HG02678 (cell line): ENCODE measurements around the gene CASZ1.

Experiments
- ATAC-seq: cut with Tn5 transposase; IDR thresholded peaks from one replicate; pipeline ENCODE4 v1.9.1; 2021; ENCODE audit warnings: mild to moderate bottlenecking, moderate library complexity; ENCODE audit not compliant: unreplicated experiment

CASZ1 gene

GRCh38 chr1:10795276-10796021 is 997 bp downstream of the CASZ1 start:
- no peak for ATAC-seq

- ATAC-seq = no peak
Observed at GRCh38 chr1:10794724-10795275, 1.6 kb downstream of the CASZ1 start.

- ATAC-seq = no peak
Observed at GRCh38 chr1:10793129-10793651, 3.3 kb downstream of the CASZ1 start.

GRCh38 chr1:10791105-10791951 is 5.1 kb downstream of the CASZ1 start:
- no peak for ATAC-seq

GRCh38 chr1:10789803-10790702 is 6.4 kb downstream of the CASZ1 start:
- no peak for ATAC-seq

- ATAC-seq = no peak
Observed at GRCh38 chr1:10789047-10789791, 7.2 kb downstream of the CASZ1 start.

- ATAC-seq = no peak
Observed at GRCh38 chr1:10788592-10789006, 7.8 kb downstream of the CASZ1 start.

- ATAC-seq = no peak
Observed at GRCh38 chr1:10787286-10787685, 9.2 kb downstream of the CASZ1 start.

- no peak for ATAC-seq
Observed at GRCh38 chr1:10785728-10786638, 10.5 kb downstream of the CASZ1 start.

GRCh38 chr1:10784998-10785727 is 11.3 kb downstream of the CASZ1 start:
- ATAC-seq = no peak

- no peak for ATAC-seq
Observed at GRCh38 chr1:10782491-10783244, 13.8 kb downstream of the CASZ1 start.

GRCh38 chr1:10781137-10781536 is 15.3 kb downstream of the CASZ1 start:
- no peak for ATAC-seq

GRCh38 chr1:10779841-10780240 is 16.6 kb downstream of the CASZ1 start:
- no peak for ATAC-seq

GRCh38 chr1:10779201-10779600 is 17.2 kb downstream of the CASZ1 start:
- no peak for ATAC-seq

- no peak for ATAC-seq
Observed at GRCh38 chr1:10778640-10779039, 17.8 kb downstream of the CASZ1 start.

GRCh38 chr1:10777749-10778574 is 18.5 kb downstream of the CASZ1 start:
- no peak for ATAC-seq
